ENCODE results near the gene GPR17.

GPR17 gene

GRCh38 chr2:127649684-127650040 is 3.7 kb downstream of the GPR17 start:
- no peak for DNase-seq (ENCODE audit: low read depth)
- TF ChIP-seq, protein P1, sequence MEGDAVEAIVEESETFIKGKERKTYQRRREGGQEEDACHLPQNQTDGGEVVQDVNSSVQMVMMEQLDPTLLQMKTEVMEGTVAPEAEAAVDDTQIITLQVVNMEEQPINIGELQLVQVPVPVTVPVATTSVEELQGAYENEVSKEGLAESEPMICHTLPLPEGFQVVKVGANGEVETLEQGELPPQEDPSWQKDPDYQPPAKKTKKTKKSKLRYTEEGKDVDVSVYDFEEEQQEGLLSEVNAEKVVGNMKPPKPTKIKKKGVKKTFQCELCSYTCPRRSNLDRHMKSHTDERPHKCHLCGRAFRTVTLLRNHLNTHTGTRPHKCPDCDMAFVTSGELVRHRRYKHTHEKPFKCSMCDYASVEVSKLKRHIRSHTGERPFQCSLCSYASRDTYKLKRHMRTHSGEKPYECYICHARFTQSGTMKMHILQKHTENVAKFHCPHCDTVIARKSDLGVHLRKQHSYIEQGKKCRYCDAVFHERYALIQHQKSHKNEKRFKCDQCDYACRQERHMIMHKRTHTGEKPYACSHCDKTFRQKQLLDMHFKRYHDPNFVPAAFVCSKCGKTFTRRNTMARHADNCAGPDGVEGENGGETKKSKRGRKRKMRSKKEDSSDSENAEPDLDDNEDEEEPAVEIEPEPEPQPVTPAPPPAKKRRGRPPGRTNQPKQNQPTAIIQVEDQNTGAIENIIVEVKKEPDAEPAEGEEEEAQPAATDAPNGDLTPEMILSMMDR (conservative IDR thresholded peaks at IDR 0.05; ENCODE audit: low read depth, low read length): peak; percentile 86
- H3K4me3 ChIP-seq (ENCODE audit: low read length): no peak overlapping the region

- TF ChIP-seq, protein P1 (conservative IDR thresholded peaks at IDR 0.05; ENCODE audit: low read depth, low read length): no peak
- no peak overlapping the region for H3K4me3 ChIP-seq (ENCODE audit: low read length)
- no peak for DNase-seq (ENCODE audit: low read depth)
Measured at GRCh38 chr2:127650041-127650784, 4.3 kb downstream of the GPR17 start.

- no peak overlapping the region for H3K4me3 ChIP-seq (ENCODE audit: low read length)
- no peak for DNase-seq (ENCODE audit: low read depth)
- TF ChIP-seq, protein P1 (conservative IDR thresholded peaks at IDR 0.05; ENCODE audit: low read depth, low read length): no peak
Measured at GRCh38 chr2:127650785-127651380, 4.9 kb downstream of the GPR17 start.

DNA sequence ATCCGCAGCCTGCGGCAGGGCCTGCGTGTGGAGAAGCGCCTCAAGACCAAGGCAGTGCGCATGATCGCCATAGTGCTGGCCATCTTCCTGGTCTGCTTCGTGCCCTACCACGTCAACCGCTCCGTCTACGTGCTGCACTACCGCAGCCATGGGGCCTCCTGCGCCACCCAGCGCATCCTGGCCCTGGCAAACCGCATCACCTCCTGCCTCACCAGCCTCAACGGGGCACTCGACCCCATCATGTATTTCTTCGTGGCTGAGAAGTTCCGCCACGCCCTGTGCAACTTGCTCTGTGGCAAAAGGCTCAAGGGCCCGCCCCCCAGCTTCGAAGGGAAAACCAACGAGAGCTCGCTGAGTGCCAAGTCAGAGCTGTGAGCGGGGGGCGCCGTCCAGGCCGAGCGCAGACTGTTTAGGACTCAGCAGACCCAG is 5.4 kb downstream of the GPR17 start:
- no peak for DNase-seq (ENCODE audit: low read depth)
- TF ChIP-seq, protein P1 (conservative IDR thresholded peaks at IDR 0.05; ENCODE audit: low read depth, low read length): no peak
- H3K4me3 ChIP-seq (ENCODE audit: low read length): no peak overlapping the region

DNA sequence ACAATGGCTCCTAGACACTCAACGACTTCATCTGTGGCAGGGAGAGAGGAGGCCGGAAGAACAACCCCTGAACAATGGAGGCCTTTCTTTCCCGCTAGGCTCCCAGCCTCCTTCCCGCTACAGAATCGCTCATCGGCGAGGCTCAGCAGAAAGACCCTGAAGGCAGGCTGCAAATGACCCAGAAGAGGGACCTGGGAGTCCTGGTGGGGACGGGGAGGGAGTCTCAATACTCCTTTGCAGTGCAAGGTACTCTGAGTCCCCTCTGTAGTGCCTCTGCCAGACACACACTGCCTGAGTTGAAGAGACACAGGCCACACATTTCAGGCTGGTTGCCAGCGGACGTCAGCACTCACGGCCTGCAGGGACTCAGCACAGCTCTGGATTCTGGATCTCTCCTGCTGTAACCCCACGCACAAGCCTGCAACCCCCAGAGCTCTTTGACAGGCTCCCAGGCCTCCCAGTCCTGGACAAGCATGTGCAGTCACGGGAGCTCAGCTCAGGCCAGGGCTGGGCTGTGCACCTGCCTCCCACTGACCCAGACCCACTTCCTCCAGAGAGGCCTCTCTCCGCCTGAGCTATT is 6.1 kb downstream of the GPR17 start:
- DNase-seq (ENCODE audit: low read depth): no peak
- H3K4me3 ChIP-seq (ENCODE audit: low read length): no peak overlapping the region
- TF ChIP-seq, protein P1 (conservative IDR thresholded peaks at IDR 0.05; ENCODE audit: low read depth, low read length): no peak

GRCh38 chr2:127652786-127653357 is 6.9 kb downstream of the GPR17 start:
- no peak for DNase-seq (ENCODE audit: low read depth)
- TF ChIP-seq, protein P1 (conservative IDR thresholded peaks at IDR 0.05; ENCODE audit: low read depth, low read length): no peak
- no peak overlapping the region for H3K4me3 ChIP-seq (ENCODE audit: low read length)
